GM18498 (cell line): ENCODE data around the gene NDUFC2.
"Not testable (repeated sequence)": the region's sequence is repeated elsewhere in the genome, so short reads cannot be mapped to it uniquely, and the experiment has no call there.

Experiments used
- ATAC-seq: cut with Tn5 transposase; IDR thresholded peaks from one replicate; pipeline ENCODE4 v1.9.1; 2021; ENCODE audit warnings: mild to moderate bottlenecking, moderate library complexity; ENCODE audit not compliant: unreplicated experiment

The NDUFC2 gene

DNA sequence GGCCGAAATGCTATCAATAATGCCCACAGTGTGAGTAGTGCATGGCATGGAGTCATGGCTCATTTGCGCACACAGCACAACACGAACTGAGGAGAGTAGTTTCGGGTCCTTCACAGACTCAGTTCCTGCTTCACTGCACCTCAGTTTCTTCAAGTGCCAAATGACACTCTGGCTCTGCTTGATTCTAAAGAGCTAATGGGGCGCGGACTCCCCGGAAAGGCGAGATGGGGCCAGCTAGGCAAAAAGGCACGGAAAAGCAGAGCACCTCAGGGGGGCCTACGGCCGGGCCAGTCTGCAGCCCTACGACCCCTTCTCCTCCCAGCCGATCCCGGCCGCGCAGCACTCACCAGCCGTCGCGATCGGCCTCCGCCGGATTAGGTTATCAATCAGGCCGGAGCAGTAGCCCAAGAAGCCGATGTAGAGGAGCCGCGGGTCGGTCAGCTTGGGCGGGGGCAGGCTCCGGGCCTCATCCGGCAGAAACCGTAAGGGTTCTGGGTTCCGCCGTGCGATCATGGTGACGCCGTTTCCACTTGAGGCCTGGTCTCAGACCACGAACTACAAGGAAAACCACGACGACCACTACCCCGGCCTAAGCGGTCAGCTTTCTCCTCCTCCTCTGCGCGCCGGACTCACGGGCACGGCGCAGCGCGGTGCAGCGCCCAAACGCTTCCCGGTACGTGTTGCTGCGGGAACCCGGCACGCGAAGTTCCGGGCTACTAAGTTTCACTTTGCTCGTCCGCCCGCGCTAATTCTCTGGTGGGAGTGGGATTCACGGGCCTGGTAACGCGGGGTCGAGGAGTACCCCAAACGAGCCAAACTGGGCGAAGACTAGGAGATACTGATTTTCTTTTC is at the start of gene NDUFC2:
NDUFC2 (minus strand) TSS at position 631 of the 852 bp plus-strand sequence; CDS start at position 513, 118 bp downstream.
- peak; percentile 84 for ATAC-seq

DNA sequence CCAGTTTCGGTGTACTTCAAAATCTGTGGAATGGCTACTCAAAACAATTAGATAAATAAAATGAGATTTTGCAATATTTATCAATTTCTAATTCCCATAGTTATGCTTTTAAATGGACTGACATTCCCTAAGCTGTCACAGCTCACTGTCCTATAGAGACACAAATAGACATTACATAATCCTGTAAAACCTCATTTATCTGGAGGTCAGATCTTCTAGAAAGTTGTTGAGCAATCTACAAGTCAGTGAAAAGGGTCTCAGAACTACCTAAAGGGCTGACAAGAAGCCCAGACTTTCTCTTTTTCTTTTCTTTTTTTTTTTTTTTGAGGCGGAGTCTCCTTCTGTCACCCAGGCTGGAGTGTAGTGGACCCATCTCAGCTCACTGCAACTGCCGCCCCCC is 47.7 kb upstream of the NDUFC2 start:
- ATAC-seq = no peak

DNA sequence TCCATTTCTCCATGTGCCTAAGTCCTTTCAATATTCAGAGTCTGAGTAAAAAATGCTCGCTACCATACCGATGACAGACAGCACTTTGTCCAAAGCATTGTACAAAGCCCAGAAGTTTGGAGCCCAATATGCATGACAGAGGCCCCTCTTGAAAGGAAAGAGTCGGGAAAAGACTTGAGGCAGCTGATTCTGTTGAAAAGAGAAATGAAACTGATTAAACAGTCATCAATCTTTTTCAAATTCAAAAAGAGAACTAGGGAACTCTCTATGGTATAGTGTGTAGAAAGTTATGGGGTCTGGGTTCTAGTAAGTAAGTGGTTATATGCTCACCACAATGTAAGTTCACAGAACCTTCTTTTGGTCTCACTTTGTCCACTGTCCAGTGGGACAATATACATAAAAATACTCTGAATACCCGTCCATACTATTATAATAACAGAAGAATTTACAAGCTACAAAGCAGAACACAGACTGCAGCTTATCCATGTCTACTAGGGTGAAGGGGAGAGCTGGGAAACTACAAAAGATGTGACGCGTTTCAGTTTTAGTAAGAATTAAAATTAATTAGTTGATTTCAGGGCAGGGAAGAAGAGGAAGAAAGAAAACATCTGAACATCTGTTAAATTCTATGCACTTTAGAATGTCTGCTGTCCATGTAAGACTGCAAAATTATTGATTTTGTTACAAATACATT is 33.1 kb upstream of the NDUFC2 start:
- peak; percentile 80 for ATAC-seq

DNA sequence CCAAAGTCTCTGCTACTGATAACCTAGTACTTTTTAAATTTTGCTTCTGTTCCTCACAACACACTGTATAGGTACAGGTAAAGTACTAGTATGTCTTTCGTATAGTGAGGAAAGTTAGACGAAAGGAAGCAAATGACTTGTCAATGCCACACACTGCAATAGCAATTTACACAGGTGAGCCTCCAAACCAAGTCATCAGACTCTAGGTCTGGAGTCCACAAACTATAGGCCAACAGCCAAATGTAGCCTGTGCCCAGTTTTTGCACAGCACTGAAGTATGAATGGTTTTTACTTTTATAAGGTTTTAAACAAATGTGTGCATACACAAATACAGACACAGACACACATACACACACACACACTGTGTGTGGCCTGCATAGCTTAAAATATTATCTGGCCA is 31.6 kb upstream of the NDUFC2 start:
- no peak for ATAC-seq

DNA sequence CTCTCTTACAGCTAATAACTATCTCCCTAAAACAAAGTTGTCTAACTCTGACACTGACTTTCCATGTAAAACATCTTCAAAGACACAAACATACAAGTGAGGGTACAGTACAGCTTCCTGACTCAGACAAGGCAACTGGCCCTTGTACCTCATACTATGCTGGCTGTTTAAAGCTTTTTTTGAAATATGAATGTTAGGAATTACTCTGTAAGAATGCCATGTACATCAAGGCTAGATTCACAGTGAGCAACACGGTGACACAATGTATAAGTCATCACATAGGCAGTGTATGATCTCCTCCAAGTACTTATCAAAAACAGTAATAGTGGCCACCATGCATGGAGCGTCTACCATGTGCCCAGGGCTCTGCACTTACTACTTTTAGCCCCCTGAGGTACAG is 31.2 kb upstream of the NDUFC2 start:
- ATAC-seq = no peak

DNA sequence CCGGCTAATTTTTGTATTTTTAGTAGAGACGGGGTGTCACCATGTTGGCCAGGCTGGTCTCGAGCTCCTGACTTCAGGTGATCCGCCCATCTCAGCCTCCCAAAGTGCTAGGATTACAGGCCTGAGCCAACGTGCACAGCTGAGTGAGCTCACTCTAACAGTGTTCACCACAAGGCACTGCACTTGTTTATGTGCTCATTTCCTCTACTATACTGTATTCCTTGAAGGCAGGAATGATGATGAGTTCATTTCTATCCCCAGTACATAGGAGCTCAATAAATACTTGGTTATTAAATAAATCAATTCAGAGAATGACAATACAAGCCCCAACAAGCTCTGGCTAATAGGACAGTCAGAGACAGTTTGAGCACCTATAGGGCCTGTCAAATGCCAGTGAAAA is 30.7 kb upstream of the NDUFC2 start:
- ATAC-seq = no peak

DNA sequence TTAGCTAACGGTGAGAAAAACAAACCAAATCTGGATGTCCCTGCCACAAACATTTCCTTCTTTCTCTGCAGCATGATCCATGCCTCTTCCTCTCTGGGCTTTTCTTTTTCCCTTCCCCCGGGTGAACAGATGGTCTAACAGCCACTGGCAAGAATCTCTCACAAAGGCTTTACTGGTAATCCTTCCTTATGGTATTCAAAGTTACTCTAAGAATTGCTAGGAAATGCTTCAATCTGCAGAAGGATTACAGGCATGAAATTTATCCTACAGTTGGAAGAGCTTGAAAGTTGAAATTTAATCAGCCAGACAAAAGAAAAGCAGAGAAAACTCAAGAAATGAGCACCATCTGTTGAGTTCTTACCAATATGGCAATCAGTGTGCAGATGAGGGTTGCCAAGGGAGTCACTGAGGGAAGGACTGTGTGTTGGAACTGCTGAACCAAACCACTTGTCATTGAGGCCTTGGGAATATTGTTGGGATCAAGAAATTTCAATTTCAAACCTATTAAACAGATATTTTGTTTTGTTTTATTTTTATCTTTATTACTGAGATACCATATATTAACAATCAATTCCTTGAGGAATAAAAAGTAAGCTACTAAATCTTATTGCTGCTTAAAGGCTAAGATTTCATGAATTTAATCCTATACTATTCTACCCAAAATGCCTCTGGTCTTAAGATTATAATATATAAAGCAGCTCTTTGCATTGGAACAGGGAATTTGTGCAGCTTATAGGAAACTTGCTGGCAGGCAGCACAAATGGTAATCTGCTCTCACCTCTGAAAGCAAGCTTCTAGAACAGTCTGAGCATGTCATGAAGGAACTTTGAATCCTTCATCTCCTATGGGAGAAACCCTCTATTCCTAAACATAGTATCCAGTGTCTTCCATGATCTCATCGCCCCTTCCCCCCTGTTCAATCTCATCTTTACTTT is 29.7 kb upstream of the NDUFC2 start:
- no peak for ATAC-seq

DNA sequence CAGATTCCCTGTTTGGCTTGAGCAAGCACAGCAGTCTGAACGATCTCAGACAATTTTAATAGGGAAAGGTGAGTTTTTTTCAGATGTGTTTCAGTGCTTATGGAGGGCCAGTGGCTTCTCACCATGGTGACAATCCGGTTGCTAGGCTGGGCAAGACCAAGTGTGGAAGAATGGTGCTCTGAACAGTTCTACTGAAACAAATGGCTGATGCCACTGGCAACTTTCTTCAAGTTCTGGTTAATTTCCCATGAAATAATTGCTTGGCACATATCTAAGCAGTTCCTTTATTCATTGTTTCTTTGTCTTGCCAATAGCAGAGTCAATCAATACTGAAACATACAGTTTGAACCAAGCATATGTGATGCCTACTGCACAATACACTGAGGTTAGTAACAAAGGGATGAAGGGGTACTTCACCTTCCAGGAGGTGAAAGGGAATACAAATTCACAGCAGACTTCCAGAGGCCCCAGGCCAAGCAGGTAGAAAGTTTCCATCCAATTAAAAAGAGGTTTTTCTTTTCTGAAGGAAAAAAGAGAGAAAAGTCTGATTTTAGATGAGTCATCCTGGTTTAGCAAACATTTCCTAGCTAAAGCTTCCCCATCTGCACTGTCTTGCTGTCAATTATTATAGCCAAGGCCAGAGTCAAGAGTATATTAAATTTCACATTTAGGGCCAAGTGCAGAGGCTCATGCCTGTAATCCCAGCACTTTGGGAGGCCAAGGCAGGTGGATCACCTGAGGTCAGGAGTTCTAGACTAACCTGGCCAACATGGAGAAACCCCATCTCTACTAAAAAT is 21.2 kb upstream of the NDUFC2 start:
- no peak for ATAC-seq

DNA sequence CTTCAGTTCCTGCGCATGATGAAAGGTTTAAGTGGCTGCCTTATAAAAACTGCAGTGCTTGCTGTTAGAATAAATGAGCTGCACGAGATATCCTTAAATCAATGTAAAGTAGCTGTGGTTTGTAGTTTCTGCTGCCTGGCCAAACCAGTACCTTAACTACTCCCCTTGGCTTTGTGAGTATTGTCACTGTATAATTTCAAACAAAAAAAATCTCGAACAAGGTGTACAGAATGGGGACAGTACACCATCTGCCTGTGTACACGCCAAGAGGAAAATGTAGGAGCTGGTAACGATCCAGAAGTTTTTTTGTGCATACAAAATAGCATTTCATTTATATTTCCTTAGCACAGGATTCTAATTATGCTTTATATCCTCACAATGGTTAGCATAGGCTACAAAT is 20.6 kb upstream of the NDUFC2 start:
- no peak for ATAC-seq

DNA sequence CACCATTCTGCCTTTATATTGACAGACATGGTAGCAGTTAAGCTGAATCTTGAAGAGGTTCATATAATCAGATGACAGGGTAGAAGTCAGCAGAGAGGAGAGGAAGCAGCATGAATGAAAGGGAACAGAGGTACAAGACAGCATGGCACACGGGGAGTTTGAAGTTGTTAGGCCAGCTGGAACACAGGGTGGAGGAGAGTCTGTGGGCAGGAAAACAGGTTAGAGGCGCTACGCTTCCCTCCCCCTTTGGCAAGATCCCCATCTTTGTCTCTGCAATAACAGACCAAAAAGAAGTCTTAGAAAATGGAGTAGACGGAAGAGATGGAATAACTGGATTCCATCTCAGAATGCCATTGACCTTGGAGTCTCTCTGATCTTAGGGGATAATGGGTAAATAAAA is 20.0 kb upstream of the NDUFC2 start:
- ATAC-seq = no peak

DNA sequence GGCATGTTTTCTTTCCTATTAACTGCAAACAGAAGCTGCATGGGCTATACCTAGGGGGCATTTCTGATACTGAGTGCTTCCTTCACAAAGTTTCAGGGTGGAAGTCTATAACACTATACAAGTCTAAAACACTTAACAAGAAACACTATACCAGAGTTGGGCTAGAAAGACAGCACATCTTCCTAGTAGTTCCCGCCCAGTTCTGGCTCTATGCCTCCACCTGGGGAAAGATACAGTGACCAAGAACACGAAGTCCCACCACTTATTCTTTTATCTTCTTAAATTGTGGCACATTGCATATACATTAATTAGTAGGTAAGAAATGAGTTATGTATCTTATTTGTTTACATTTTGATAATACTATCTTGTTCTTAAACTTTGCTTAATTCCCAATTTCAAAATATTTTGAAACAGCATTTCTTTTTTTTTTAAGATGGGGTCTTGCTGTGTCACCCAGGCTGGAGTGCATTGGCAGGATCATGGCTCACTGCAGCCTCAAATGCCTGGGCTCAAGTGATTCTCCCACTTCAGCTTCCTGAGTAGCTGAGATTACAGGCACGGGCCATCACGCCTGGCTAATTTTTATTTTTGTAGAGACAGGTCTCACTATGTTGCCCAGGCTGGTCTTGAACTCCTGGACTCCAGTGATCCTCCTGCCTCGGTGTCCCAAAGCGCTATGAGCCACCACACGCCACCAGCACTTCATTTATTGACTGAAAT is 18.2 kb upstream of the NDUFC2 start:
- no peak for ATAC-seq

DNA sequence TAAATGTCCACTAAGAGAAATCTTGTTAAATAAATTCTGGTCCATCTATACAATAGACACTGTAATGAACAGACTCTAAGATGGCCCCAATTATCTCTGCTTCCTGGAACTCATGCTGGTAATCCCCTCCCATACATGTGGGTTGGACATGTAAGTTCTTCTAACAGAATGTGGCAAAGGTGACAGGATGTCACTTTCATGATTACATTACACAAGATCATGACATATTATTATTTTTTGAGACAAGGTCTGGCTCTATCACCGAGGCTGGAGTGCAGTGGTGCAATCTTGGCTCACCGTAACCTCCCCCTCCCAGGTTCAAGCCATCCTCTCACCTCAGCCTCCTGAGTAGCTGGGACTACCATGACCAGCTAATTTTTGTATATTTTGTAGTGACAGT is 14.6 kb upstream of the NDUFC2 start:
- ATAC-seq = no peak

DNA sequence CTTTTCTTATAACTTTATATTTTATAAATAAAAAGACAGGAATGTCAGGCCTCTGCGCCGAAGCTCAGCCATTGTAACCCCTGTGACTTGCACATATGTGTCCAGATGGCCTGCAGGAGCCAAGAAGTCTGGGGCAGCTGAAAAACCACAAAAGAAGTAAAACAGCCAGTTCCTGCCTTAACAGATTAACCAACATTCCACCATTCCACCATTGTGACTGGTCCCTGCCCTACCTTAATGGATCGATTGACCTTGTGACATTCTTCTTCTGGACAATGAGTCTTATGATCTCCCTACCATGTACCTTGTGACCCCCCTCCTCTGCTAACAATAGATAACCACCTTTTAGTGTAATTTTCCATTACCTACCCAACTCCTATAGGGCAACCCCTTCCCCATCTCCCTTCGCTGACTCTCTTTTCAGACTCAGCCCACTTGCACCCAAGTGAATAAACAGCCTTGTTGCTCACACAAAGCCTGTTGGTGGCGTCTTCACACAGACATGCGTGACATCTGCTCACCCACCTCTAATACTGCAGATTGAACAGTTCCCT is 6.9 kb upstream of the NDUFC2 start:
- not testable (repeated sequence) for ATAC-seq

DNA sequence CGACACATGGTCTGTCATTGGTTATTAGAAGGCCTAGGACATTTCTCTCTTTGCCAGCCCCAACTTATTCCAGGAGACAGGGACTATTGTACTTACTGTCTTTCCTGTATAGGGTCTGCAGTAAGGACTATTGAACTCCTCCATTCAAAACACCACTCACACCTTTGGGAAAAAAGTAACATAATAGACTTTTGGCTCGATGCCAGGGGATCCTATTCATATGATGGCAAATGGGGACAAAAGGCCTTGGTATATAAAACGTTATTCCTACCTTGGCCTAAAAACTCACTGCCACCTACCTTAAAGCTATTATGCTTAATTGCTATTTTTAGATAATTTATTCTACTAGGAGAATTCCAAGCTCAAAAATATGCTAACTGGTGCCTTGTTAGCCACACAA is 6.3 kb upstream of the NDUFC2 start:
- no peak for ATAC-seq

DNA sequence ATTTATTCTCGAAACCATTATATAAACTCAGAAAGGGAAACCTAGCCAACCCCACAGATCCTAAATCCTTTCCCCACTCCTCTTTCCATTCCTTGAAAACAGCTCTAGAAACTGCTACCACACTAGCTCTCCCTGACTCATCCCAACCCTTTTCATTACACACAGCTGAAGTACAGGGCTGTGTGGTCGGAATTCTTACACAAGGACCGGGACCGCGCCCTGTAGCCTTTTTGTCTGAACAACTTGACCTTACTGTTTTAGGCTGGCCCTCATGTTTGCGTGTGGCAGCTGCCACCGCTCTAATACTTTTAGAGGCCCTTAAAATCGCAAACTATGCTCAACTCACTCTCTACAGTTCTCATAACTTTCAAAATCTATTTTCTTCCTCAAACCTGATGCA is 4.8 kb upstream of the NDUFC2 start:
- ATAC-seq = not testable (repeated sequence)

DNA sequence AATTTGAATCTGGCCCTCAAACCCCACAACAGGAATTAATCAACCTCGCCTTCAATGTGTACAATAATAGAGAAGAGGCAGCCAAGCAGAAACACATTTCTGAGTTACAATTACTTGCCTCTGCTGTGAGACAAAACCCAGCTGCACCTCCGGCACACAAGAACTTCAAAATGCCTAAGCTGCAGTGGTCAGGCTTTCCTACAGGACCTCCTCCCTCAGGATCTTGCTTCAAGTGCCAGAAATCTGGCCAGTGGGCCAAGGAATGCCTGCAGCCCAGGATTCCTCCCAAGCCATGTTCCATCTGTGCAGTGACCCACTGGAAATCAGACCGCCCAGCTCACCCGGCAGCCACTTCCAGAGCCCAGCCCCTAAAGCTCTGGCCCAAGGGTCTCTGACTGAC is 3.4 kb upstream of the NDUFC2 start:
- ATAC-seq = no peak

DNA sequence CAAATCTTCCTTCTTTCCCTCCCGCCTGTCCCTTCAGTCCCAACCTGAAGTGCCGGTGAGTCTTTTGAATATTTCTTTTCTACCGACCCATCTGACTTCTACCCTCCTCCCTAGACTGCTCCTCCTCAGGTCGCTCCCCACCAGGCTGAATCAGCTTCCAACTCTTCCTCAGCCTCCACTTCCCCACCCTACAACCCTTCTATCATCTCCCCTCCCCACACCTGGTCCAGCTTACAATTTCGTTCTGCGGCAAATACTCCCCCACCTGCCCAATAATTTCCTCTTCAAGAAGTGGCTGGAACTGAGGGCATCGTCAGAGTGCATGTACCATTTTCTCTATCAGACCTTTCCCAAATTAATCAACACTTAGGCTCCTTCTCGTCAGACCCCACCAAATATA is 2.5 kb upstream of the NDUFC2 start:
- no peak for ATAC-seq

DNA sequence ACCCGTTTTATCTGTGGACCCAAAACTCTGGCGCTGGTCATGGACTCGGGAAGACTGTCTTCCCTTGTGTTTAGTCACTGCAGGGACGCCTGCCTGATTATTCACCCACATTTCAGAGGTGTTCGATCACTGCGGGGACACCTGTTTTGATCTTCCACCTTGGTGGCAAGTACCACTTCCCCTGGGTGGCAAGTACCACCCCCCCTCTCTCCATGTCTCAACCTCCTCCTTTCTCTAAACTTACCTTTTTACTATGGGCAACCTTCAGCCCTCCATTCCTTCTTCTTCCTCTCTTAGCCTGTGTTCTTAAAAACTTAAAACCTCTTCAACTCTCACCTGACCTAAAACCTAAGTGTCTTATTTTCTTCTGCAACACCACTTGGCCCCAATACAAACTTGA is 1.9 kb upstream of the NDUFC2 start:
- no peak for ATAC-seq

DNA sequence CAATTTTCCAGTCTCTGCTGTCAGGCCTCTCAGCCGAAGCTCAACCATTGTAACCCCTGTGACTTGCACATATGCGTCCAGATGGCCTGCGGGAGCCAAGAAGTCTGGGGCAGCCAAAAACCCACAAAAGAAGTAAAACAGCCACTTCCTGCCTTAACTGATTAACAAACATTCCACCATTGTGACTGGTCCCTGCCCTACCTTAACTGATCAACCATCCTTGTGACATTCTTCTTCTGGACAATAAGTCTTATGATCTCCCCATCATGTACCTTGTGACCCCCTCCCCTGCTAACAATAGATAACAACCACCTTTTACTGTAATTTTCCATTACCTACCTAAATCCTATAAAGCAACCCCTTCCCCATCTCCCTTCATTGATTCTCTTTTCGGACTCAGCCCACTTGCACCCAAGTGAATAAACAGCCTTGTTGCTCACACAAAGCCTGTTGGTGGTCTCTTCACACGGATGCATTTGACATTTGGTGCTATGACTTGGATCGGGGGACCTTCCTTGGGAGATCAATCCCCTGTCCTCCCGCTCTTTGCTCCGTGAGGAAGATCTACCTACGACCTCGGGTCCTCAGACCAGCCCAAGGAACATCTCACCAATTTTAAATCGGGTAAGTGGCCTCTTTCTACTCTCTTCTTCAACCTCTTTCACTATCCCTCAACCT is 1.3 kb upstream of the NDUFC2 start:
- no peak for ATAC-seq
